Measurements from ENCODE around the gene FBRSL1. TPM values are rescaled to one million over a fixed set of nuclear protein-coding genes. Genes with fewer than 3 reads are reported as not detected.

FBRSL1 gene
- total and polyA plus RNA-seq, 11 donors: 23.0 to 88.2 (median 40.0) TPM

DNA sequence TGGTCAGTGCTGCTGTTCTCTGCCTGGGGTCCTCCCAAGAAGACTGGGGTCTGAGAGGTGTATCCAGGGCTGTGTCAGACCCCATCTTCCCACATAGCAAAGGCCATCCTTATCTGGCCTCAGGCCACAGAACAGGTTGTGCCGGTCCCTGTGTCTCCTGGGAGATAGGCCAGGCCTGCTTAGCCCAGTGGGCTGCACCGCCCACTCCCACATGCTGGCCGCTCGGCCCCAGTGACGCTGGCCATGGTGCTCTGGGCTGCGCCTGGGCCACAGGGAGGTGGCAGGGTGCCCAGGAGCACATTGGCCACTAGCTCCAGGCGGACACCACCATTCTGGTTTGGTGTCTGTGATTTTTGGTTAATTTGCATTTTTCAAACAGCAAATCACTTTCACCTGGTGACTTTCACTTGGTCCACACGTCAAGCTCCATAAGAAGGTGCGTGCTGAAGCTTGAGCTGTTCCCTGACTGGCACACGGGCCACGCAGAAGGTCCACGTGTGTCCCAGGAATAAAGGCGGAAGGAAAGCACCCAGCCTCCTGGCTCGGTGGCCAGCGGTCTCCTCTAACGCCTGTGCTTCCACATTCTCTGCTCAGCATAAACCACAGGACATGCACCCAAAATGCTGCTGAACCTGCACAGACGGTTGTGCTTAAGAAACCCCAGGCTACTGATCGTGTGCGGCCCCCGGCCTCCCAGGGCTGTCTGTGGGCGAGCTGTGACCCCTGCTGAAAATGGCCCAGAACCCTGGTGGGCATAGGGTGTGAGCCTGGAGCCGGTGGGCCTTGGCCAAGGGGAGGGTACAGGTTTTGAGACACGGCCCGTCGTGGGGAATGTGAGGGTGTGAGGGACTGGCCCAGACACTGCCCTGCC lies 4.6 kb downstream of the FBRSL1 start:
- WGBS, 4 donors: 63 to 74% (median 66%) methylated on average over 21 to 25 of the region's 25 CpGs
- H3K27me3 ChIP-seq: no peaks in the 10 kb centered on the region
- ATAC-seq (peak; percentile 15 to 46 (median 32)), DNase-seq (peak in 2 of 5 donors; percentile 51 to 59)
- intact Hi-C loops (cut with DNase I): loop anchor here in 1 of 10 donors (10.0 kb wide), 1 partner anchor 100 kb away; no protein-coding TSS in a partner anchor
- H3K9me3 ChIP-seq: no peaks in the 10 kb centered on the region
- peaks cover 0 to 3% (median 0%) of the 10 kb centered on the region in 9 donors for H3K36me3 ChIP-seq
- peak overlapping the region in 5 of 12 donors; percentile 13 to 59 (median 25) for H3K27ac ChIP-seq
- peaks cover 21 to 91% (median 78%) of the 10 kb centered on the region in 12 donors for H3K4me1 ChIP-seq
- TF ChIP-seq POLR2A (IDR thresholded peaks at IDR 0.05): no peak
- TF ChIP-seq, protein P1, sequence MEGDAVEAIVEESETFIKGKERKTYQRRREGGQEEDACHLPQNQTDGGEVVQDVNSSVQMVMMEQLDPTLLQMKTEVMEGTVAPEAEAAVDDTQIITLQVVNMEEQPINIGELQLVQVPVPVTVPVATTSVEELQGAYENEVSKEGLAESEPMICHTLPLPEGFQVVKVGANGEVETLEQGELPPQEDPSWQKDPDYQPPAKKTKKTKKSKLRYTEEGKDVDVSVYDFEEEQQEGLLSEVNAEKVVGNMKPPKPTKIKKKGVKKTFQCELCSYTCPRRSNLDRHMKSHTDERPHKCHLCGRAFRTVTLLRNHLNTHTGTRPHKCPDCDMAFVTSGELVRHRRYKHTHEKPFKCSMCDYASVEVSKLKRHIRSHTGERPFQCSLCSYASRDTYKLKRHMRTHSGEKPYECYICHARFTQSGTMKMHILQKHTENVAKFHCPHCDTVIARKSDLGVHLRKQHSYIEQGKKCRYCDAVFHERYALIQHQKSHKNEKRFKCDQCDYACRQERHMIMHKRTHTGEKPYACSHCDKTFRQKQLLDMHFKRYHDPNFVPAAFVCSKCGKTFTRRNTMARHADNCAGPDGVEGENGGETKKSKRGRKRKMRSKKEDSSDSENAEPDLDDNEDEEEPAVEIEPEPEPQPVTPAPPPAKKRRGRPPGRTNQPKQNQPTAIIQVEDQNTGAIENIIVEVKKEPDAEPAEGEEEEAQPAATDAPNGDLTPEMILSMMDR (IDR thresholded peaks at IDR 0.05): no peak
- H3K4me3 ChIP-seq: no peak overlapping the region

DNA sequence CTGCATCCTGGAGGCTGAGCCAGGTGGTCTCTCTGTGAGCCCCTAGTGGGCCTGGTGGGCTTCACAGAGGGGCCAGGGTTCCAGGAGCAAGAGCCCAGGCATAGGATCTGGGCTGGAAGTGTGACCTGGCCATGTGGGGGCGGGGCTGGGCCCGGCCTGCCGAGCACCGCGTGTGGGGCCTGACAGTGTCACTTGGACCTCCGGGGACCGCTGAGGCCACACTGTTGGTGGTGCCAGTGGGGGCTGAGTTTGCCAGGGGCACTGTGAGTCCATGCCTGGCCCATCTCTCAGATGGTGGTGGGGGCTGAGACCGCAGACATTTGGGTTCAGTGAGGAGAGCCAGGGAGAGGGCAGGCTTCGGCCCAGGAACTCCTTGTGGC lies 5.2 kb downstream of the FBRSL1 start:
- intact Hi-C loops (cut with DNase I): loop anchor here in 1 of 10 donors (10.0 kb wide), 1 partner anchor 100 kb away; no protein-coding TSS in a partner anchor
- Histone ChIP-seq H3K4me1 (peaks cover 21 to 95% (median 84%) of the 10 kb centered on the region in 12 donors), H3K36me3 (peaks cover 0 to 3% (median 0%) of the 10 kb centered on the region in 9 donors), H3K27ac (peak overlapping the region in 2 of 12 donors; percentile 4 to 59), H3K9me3 (no peaks in the 10 kb centered on the region), H3K27me3 (no peaks in the 10 kb centered on the region), H3K4me3 (no peak overlapping the region)
- TF ChIP-seq, protein P1 (IDR thresholded peaks at IDR 0.05): no peak
- no peak for TF ChIP-seq POLR2A (IDR thresholded peaks at IDR 0.05)
- 20 to 80% (median 63%) methylated on average over 1 to 9 of the region's 9 CpGs for WGBS, 4 donors
- DNase-seq (no peak), ATAC-seq (no peak)

DNA sequence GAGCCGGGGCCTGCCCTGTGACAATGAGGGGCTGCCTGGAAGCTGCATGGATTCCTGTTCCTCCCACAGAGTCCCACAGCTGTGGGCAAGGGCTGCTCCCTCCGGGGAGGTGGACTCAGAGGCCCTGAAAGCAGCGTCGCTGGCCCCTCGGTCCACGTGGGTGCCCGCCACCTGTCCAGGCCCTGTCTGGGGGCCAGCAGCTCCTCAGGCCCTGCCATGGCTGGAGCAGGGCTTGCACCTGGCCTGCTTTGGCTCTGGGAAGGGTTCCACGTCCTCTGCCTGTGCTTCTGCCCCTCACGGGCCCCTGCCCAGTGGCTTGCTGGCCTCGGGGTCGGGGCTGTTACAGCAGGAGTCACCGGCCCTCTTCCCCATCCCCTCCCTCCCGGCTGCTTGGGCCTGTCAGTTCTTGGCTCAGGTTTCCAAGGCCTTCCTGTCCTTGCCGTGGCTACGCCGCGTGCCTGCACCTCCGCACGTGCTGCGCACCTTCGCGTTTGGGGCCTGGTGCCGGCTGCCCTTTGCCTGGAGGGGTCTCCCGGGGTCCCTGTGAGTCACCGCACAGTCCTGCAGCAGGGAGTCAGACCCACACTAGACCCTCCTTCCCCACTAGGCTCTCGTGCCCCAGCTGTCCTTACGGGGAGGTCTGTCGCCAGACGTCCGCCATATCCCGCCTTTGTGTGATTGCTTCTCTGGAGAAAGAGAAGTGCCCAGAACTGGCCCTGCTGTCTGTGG lies 5.8 kb downstream of the FBRSL1 start:
- intact Hi-C loops (cut with DNase I): loop anchor here in 2 of 10 donors (2.0 to 10.0 kb wide), 2 partner anchors 65 to 99 kb away; no protein-coding TSS in a partner anchor
- 52 to 68% (median 56%) methylated on average over 11 to 31 of the region's 31 CpGs for WGBS, 4 donors

More for the DNA sequence above, 5.8 kb downstream of the FBRSL1 start:
- no peak for TF ChIP-seq POLR2A (IDR thresholded peaks at IDR 0.05)
- TF ChIP-seq, protein P1 (IDR thresholded peaks at IDR 0.05): no peak
- Histone ChIP-seq H3K4me1 (peaks cover 21 to 100% (median 90%) of the 10 kb centered on the region in 12 donors), H3K4me3 (no peak overlapping the region), H3K9me3 (no peaks in the 10 kb centered on the region), H3K27me3 (no peaks in the 10 kb centered on the region), H3K27ac (peak overlapping the region in 1 of 12 donors; percentile 59), H3K36me3 (peaks cover 0 to 3% (median 0%) of the 10 kb centered on the region in 9 donors)
- DNase-seq: no peak
- peak in 2 of 4 donors; percentile 4 to 23 for ATAC-seq

Data from heart left ventricle (tissue), 16 donors.